Testis (tissue), 2 donors: ENCODE measurements around the gene KRT77.

Experiments used
- POLR2A ChIP-seq: fragments of 450-650 bp; IDR thresholded peaks from one replicate; pipeline ENCODE4 v1.6.1; 2017; ENCODE audit warnings: antibody characterized with exemption, mild to moderate bottlenecking, moderate library complexity
- TF ChIP-seq, protein P1 (sequence below), 3 experiments: fragments of 450-650 bp in 2 of 3; fragments of 200-600 bp in 1 of 3; sonication (generic) in 1 of 3; IDR thresholded peaks; one replicate each; pipeline ENCODE4 v1.5.1; 2016 to 2019; ENCODE audit warnings: antibody characterized with exemption in 3 of 3, mild to moderate bottlenecking in 2 of 3, moderate library complexity in 1 of 3

DNA sequence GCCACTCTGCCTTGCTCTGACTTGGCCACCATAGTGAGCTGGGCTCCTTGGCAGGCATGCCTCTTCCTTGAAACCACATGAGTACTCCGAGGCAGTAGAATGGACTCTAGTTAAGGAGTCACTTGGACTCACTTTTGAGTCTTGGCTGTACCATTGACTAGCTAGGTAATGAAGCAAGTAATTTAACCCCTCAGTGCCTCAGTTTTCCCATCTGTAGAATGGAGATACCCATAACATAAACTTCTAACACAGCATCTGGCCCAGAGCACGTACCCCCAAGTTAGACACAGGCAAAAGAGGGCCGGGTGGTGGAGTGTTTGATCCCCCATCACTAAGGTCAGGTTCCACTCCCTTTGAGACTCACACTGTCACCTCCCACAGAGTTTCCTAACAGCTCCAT, 8.3 kb downstream of the KRT77 start:
- TF ChIP-seq, protein P1, sequence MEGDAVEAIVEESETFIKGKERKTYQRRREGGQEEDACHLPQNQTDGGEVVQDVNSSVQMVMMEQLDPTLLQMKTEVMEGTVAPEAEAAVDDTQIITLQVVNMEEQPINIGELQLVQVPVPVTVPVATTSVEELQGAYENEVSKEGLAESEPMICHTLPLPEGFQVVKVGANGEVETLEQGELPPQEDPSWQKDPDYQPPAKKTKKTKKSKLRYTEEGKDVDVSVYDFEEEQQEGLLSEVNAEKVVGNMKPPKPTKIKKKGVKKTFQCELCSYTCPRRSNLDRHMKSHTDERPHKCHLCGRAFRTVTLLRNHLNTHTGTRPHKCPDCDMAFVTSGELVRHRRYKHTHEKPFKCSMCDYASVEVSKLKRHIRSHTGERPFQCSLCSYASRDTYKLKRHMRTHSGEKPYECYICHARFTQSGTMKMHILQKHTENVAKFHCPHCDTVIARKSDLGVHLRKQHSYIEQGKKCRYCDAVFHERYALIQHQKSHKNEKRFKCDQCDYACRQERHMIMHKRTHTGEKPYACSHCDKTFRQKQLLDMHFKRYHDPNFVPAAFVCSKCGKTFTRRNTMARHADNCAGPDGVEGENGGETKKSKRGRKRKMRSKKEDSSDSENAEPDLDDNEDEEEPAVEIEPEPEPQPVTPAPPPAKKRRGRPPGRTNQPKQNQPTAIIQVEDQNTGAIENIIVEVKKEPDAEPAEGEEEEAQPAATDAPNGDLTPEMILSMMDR (IDR thresholded peaks at IDR 0.05), result no peak
- TF ChIP-seq POLR2A, result no peak
